Parathyroid adenoma (tissue), 2 donors: ENCODE results near the gene HDAC4.

Experiments used
- H2AFZ ChIP-seq: fragments of 300-600 bp; sonication (generic); one replicate; pipeline ENCODE4 v1.7.0; 2017; ENCODE audit warnings: antibody characterized with exemption, mild to moderate bottlenecking
- H3K27ac ChIP-seq: fragments of 300-600 bp; sonication (generic); one replicate; pipeline ENCODE4 v1.7.0; 2017
- H3K27me3 ChIP-seq: fragments of 300-600 bp; sonication (generic); one replicate; pipeline ENCODE4 v1.7.0; 2017; ENCODE audit warnings: low read length; ENCODE audit not compliant: control insufficient read depth, insufficient read depth
- H3K36me3 ChIP-seq: fragments of 300-600 bp; sonication (generic); one replicate; pipeline ENCODE4 v1.7.0; 2017; ENCODE audit warnings: low read length; ENCODE audit not compliant: control insufficient read depth, insufficient read depth
- H3K4me1 ChIP-seq: fragments of 300-600 bp; sonication (generic); one replicate; pipeline ENCODE4 v1.7.0; 2017; ENCODE audit warnings: control low read depth
- H3K4me2 ChIP-seq: fragments of 300-600 bp; sonication (generic); one replicate; pipeline ENCODE4 v1.7.0; 2017; ENCODE audit warnings: low read length
- H3K4me3 ChIP-seq: fragments of 300-600 bp; sonication (generic); one replicate; pipeline ENCODE4 v1.7.0; 2017; ENCODE audit warnings: low read depth, low read length
- H3K79me2 ChIP-seq: fragments of 300-600 bp; sonication (generic); one replicate; pipeline ENCODE4 v1.7.0; 2017; ENCODE audit warnings: control low read depth
- H3K9ac ChIP-seq: fragments of 300-600 bp; sonication (generic); one replicate; pipeline ENCODE4 v1.7.0; 2017; ENCODE audit warnings: mild to moderate bottlenecking
- H3K9me3 ChIP-seq: fragments of 300-600 bp; sonication (generic); one replicate; pipeline ENCODE4 v1.7.0; 2017; ENCODE audit warnings: low read length; ENCODE audit not compliant: control insufficient read depth
- CTCF ChIP-seq: fragments of 300-600 bp; sonication (generic); IDR thresholded peaks from one replicate; pipeline ENCODE4 v1.7.0; 2017; ENCODE audit warnings: antibody characterized with exemption, mild to moderate bottlenecking
- donor health status: primary hyperparathyroidism.

HDAC4 gene

DNA sequence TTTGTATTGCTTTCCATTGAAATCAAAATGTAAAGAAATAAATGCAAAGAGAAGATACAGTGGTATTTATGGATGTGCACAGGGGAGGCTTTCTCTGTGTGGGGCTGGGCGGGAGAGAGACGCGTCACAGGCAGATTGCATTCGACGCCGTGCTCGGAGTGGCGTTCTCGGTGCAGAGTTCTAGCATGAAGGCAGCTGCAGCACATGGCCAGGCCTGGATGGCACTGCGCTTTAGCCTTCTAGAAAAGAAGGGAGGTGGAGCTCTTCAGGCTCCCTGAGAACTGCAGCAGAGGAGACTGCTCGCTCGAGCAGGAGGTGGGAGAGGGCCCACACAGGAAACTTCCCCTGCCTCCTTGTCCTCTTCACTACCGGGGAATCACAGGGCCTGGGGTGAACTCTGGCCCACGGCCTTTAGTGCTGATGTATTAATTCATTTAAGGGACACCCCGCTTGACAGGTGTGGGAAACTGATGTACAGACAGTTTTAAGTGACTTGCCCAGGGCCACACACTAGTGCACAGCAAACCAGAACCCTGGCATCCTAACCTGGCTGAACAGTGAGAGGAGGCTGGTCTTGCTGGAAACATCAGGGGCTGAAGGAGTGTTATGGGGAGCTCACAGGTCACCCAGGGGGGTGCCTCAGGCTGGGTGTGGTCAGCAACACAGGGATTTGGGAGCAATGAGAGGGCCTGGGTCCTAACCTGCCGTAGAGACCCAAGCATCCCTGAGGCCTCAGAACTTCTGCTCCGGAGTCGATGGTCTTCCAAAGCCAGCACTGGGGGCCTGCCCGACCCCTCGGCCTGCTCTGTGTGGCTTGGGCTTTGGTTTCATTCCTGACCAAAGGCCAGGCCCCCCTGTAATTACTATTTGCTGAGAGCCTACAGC, 199.9 kb downstream of the HDAC4 start:
- peaks cover 10% of the 10 kb centered on the region for H3K79me2 ChIP-seq
- no peak overlapping the region for H2AFZ ChIP-seq
- H3K4me2 ChIP-seq, result no peak overlapping the region
- no peaks in the 10 kb centered on the region for H3K36me3 ChIP-seq
- no peak for TF ChIP-seq CTCF
- no peak overlapping the region for H3K4me3 ChIP-seq
- no peak overlapping the region for H3K9ac ChIP-seq
- no peaks in the 10 kb centered on the region for H3K4me1 ChIP-seq
- H3K9me3 ChIP-seq, result no peaks in the 10 kb centered on the region
- H3K27ac ChIP-seq, result no peak overlapping the region
- H3K27me3 ChIP-seq, result no peaks in the 10 kb centered on the region

- H2AFZ ChIP-seq, result no peak overlapping the region
- H3K36me3 ChIP-seq, result no peaks in the 10 kb centered on the region
- no peak overlapping the region for H3K4me2 ChIP-seq
- H3K9me3 ChIP-seq, result no peaks in the 10 kb centered on the region
- no peak overlapping the region for H3K4me3 ChIP-seq
- H3K9ac ChIP-seq, result no peak overlapping the region
- no peaks in the 10 kb centered on the region for H3K27me3 ChIP-seq
- no peaks in the 10 kb centered on the region for H3K4me1 ChIP-seq
- TF ChIP-seq CTCF, result no peak
- H3K79me2 ChIP-seq, result peaks cover 7% of the 10 kb centered on the region
- no peak overlapping the region for H3K27ac ChIP-seq
Measured at GRCh38 chr2:239199041-239199768, 201.6 kb downstream of the HDAC4 start.

DNA sequence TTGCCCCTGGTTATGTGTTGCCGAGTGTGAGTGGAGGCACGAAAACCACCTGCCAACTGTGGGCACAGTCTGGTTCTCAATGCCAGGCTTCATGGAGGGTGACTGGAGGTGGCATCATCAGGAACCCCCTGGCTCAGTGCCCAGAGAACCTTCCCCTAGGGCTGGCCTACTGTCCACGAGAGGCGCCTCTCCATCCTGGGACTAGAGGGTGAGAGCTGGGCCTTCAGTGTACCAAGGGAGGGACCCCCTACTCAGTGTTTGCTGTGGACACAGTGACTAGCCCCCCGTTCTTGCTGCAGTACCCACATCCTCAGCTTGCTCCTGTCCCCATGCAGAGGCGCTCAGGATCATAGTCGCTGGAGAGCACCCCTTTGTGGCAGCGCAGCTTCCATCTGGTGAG, 202.6 kb downstream of the HDAC4 start:
- Histone ChIP-seq H3K4me2 (no peak overlapping the region), H3K4me1 (no peaks in the 10 kb centered on the region), H3K36me3 (no peaks in the 10 kb centered on the region), H3K4me3 (no peak overlapping the region), H3K9ac (no peak overlapping the region), H3K9me3 (no peaks in the 10 kb centered on the region), H2AFZ (no peak overlapping the region), H3K27ac (no peak overlapping the region), H3K79me2 (peaks cover 7% of the 10 kb centered on the region), H3K27me3 (no peaks in the 10 kb centered on the region)
- no peak for TF ChIP-seq CTCF

GRCh38 chr2:239197146-239197545, 203.7 kb downstream of the HDAC4 start:
- peaks cover 4% of the 10 kb centered on the region for H3K79me2 ChIP-seq
- H3K27ac ChIP-seq, result no peak overlapping the region
- no peak overlapping the region for H3K4me3 ChIP-seq
- no peaks in the 10 kb centered on the region for H3K4me1 ChIP-seq
- no peak overlapping the region for H3K4me2 ChIP-seq
- no peak for TF ChIP-seq CTCF
- H3K36me3 ChIP-seq, result no peaks in the 10 kb centered on the region
- H3K9ac ChIP-seq, result no peak overlapping the region
- H2AFZ ChIP-seq, result no peak overlapping the region
- H3K9me3 ChIP-seq, result no peaks in the 10 kb centered on the region
- no peaks in the 10 kb centered on the region for H3K27me3 ChIP-seq
